Right lobe of liver (tissue), 4 donors: ENCODE data around the gene C3orf18.

Source experiments
- CTCF ChIP-seq, 4 donors: fragments of 200-600 bp in 3 of 4; fragments of 450-650 bp in 1 of 4; IDR thresholded peaks; one replicate each; pipeline versions ENCODE4 v1.5.1 to v1.8.0; 2016 to 2022; ENCODE audit warnings: antibody characterized with exemption in 4 of 4, mild to moderate bottlenecking in 2 of 4
- POLR2A ChIP-seq: fragments of 450-650 bp; IDR thresholded peaks from one replicate; pipeline ENCODE4 v1.6.1; 2017; ENCODE audit warnings: antibody characterized with exemption, mild to moderate bottlenecking
- donor health status: DM: no; HTN: no; CAD: no.
- donor health status: DM: no; HTN: no; CAD: no.
- donor health status: DM: no; HTN: yes; CAD: no.

GRCh38 chr3:50536471-50537180 lies 30.9 kb downstream of the C3orf18 start:
- TF ChIP-seq CTCF (IDR thresholded peaks at IDR 0.05) (no peak), POLR2A (no peak)
